Stimulated activated CD4-positive, alpha-beta T cell treated with anti-CD3 and anti-CD28 coated beads, Interleukin-12 subunit alpha, Interleukin-12 subunit beta, amount 100 ng/mL, for 4 hours (primary cell): Measurements from ENCODE around the gene DENND6A.
"Not testable (repeated sequence)": the region's sequence is repeated elsewhere in the genome, so short reads cannot be mapped to it uniquely, and the experiment has no call there.

ENCODE experiments used
- DNase-seq: peaks from one replicate; pipeline ENCODE4 v3.0.0-alpha.2; 2020

The DENND6A gene

DNA sequence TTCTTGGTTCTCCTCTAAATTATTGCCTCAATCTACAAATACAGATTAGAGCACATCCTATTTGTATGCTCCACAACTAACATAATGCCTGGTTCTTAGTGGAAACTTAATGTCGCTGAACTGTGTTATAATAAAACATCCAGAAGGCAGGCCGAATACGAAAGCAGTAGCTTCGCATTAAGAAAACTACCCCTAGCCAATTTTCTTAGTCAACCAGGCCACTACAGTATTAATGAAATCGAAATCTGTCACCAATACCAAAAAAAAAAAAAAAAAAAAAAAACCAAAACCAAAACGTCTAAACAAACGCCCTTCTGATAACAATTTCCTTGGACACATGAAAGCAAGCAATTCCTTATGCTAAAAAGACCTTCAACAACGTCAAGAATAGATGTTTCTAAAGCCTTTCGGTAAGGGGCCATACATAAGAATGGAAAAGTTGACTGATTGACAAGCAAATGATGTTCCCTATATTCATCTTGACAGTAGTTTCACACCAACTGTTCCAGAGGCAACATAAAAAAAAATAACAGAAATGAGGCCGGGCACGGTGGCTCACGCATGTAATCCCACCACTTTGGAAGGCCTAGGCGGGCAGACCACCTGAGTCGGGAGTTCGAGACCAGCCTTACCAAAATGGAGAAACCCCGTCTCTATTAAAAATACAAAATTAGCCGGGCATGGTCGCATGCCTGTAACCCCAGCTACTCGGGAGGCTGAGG lies 1.3 kb downstream of the DENND6A start:
- DNase-seq = no peak

DNA sequence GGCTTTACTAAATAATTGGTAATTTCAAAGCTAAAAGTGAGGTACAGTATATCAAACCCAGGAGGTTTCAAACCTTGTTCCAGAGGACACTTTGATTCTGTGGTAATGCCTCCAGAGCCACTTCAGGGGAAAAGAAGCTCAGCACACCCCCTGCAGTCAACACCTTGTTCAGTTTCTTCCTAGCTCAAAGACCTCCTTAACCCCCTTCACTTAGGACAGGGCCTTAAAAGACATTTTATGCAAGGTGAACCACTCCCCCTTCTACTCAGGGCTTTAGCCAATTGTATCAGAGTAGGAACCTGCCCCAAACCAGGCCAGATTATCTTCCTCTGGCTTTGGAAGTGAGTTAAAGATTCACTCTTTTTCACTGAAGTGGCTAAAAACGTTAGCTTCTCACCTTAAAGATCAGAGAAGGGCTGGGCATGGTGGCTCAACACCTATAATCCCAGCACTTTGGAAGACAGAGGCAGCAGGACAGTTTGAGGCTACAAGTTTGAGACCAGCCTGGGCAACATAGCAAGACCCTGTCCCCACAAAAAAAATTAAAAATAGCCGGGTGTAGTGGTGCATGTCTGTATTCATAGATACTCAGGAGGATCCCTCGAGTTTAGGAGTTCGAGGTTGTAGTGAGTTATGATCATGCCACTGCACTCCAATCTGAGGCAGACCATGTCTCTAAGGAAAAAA lies 3.4 kb downstream of the DENND6A start:
- no peak for DNase-seq

DNA sequence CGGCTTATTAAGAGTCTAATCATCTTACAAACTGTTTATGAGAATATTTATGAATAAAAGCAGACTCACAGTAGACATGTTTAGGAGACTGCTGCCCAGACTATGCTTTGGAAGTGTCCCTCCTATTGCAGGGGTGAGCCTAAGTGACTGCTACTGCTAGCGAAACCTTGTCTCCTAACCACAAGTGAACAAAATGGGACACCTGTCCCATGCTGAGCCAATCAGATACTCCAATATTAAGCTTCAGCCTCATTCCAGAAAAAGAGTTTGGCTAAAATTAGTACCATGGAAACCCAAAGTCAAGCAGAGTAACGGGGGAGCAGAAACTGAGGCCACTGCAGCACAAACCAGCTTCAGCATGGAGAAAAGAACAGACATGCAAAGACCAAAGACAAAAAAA lies 4.6 kb downstream of the DENND6A start:
- DNase-seq = no peak

DNA sequence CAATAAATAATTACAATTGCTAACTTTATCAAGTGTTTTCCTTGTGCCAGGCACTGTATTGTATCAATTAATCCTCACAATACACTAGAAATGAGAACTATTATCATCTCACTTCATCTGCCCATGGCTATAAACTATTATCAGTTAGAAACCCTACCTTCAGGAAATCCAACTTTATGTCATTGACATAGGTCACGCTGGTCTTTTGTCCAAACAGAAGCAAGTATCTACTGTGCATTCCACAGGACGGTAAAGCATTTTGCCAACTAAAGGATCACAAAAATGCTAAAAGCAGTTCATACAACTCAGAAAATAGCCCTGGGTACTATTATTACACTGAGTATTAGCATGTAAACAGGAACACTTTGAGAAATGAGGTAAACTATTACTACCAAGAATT lies 9.6 kb downstream of the DENND6A start:
- DNase-seq = no peak

DNA sequence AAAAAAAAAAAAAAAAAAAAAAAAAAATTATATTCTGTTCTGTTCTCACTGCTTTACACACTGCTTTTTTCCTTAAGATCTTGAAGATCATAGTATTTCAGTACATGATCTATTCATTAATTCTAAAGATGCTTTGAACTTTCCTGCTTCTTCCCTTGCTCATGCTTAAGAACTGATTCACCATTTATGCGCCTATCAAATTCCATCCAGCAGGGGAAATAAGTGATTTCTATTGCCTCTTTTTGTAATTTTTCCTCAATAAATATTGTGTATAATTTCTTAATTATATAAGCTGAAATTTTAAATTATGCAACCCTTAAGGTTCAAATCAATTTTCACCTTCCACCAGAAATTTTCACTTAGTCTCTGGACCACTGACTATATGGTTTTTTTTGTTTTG lies 10.6 kb downstream of the DENND6A start:
- DNase-seq = no peak

DNA sequence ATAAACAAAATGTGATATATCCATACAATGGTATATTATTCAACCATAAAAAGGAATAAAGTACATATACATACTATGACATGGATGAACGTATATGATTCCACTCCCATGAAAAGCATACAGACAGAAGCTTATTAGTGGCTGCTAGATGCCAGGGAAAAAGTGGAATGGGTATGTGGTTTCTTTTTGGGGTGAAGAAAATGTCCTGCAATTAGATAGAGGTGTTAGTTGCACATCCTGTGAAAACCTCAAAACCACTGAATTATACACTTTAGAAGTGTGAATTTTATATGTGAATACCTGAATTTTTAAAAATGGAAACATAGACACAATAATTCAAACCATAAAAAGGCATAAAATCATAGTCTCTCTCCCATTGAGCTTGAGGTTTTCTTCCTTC lies 11.2 kb downstream of the DENND6A start:
- no peak for DNase-seq

DNA sequence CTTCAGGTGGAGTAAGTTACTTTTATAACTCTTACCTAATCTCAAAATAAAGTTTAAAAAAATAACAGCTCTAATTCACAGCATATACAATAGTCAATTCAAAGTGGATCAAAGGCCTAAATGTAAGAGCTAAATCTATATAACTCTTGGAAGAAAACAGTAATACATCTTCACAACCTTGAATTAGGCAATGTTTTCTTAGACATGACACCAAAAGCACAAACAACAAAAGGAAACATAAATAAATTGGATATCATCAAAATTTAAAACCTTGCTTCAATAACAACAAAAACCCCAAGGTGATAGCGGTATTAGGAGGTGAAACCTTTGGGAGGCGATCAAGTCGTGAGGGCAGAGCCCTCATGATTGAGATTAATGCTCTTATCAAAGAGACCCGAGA lies 12.8 kb downstream of the DENND6A start:
- DNase-seq = no peak

DNA sequence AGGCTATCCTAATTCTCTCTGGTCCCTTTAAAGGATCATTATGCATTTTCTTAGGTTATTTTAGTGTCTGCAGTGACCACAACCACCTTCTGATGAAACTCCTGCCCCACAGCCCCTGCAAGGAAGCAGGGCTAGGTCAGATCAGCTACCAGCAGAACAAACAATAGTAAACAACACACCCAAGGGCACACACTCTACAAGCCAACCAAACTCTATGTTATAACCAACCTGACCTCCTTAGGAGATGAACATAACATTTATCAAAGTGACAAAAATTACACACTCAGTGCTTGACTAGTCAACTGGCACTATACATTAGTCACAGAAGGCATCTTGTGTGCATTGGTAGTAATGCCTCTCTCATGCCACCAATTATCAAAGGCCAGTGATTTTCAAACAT lies 17.3 kb downstream of the DENND6A start:
- DNase-seq = no peak

DNA sequence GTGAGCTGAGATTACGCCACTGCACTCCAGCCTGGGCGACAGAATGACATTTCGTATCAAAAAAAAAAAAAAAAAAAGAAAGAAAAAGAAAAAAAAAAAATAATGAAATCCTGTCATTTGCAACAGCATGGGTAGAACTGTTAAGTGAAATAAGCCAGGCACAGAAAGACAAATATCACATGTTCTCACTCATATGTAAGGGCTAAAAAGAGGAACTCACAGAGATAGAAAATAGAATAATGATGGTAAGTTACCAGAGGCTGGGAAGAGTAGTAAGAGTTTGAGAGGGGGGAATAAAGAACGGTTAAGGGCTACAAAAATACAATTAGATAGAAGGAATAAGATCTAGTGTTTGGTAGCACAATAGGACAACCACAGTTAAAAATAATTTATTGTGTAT lies 19.7 kb downstream of the DENND6A start:
- DNase-seq = no peak

DNA sequence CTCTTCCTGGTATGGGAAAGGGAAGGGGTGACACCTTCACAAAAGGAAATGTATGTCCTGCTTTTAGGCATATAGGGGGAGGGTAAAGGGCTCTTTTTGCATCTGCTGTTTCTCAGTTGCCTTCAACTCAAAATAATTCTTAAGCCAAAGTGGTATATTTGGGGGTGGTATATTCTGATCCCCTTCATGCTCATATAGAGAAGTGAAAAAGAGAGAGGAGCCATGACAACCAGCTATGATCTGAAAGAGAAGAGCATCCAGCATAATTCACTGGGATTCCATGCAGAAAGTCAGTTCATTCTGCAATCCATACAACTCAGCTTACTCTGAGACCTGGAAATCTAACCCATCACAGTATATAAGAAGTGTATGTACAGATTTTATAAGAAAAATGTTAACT lies 22.3 kb downstream of the DENND6A start:
- no peak for DNase-seq

DNA sequence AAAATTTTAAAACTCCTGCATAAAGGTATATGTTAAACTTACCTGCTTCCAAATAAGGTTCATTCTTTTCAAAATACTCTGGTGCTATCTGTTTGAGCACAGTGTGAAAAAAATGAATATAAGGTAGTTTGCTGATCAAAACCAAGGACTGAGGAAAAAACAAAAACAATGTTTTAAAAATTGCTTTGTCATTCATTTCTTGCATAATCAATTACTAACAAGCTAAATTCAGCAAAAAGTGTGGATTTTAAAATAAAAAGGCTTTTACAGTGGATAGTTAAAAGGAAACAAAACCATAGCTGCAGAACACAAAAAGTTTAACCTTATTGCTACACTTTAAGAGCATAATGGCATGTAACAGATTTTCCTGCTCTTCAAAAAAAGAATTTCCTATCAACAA lies 31.5 kb downstream of the DENND6A start:
- DNase-seq = no peak

DNA sequence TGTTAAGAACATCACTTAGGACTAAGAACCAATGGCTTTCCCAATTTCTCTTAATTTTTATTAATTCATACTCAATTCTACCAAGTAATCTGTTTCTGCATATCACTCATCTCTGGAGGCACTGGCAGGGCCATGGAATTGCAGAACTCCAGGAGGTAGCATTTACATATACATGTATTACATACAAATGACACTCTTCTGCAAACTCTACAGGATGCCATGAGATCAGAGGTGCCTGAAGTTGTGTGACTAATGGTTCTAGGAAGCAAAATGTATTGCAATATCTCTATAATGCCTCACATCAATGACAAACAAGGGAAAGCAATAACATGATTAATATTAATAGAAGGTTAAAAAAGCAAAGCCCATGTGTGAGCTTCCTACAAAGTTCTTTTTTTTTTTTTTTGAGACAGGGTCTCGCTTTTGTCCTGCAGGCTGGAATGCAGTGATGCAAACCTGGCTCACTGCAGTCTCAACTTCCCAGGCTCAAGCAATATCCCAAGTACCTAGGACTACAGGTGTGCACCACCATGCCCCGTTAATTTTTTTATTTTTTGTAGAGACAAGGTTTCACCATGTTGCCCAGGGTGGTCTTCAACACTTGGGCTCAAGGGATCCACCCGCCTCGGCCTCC lies 33.0 kb downstream of the DENND6A start:
- no peak for DNase-seq

DNA sequence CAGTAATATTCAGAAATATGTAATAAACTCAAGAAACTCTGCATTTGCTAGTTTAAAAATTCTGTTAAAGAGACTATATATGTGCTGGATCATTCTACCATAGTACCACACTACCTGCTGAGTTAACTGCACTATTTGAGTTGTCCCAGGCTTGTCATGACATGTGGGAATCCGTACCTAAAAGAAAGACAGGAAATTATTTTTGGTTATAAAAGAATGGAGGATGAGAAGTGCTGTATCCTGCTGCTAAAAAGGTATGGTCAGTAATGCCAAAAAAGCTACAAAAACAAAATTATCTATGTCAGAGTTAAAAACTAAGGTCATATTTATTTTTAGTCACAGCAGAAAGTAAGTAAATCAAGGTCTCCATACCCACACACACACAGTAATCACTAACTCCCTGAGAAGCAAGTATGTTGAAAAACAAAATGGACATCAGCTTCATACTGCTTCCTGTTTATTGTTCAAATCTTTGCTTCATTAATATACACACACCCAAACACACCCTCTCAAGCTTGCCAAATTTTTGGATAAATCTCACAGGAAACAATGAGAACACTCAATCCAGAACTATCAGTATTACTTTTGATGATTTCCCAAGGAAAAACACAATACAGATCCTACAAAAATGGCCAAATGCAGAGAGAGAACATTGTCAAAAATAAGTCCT lies 33.7 kb downstream of the DENND6A start:
- DNase-seq = no peak

DNA sequence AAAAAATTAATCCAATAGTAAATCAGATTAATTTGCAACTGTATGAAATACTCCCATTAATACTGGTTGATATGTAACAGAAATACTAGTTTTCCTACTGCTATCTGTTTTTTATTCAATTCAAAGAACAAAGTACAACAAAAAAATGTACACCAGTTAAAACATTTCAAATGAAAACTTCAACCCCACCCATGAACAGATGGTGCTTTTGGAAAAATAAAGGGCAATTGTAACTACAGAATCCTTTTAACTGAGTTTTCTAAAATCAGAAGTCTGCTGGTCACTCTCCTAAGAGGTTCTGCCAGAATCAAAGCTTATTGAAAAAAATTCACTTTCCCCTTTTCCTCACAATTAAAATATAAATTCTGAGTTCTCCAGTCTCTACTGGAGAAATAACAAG lies 34.3 kb downstream of the DENND6A start:
- DNase-seq = no peak

DNA sequence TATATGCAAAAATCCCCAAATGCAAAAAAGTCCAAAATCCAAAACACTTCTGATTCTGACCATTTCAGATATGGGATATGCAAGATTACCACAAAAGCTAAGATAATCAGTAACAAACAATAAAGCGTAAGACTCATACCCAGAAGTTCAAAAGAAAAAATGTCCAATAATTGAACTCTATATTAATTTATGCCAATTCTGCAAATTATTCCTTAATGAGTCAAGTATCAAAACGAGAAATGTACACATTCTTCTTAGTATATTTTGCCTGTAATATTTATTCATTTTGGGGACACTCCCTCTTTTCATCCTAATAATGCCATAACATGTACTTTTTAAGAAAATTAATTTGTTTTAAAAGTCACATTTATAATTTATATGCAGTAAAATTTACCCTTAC lies 37.1 kb downstream of the DENND6A start:
- no peak for DNase-seq

DNA sequence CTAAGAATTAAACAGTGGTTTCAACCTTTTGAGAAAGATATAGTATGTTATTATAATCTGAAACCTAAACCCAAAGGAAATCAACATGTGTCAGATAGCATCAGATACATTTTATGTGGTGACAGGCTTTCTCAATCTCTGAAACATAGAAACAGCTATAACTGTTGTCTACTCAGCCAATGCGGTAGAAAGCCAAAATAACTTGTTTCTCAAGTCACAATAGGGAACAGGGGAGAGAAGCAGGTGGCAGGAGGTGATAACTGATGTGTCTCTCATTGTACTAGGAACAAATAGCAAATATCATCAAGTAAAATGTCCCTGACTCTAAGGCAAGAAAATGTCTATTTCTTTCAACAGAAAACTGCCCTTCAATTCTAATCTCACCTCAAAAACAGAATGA lies 38.6 kb downstream of the DENND6A start:
- DNase-seq = no peak

DNA sequence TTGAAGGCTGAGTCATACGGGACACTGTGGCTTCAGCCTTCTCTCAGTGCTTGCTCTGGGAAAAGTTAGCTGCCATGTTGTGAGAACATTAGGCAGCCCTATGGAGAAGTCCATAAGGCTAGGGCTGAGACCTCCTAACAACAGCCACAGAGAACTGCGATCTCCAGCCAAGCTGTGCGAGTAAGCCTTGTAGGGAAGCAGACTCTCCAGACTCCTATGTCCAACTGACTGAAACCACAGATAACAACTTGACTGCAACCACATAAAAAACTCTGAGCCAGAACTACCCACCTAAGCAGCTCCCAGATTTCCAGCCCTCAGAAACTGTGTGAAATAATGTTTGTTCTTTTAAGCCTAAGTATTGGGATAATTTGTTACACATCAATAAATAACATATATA lies 40.7 kb downstream of the DENND6A start:
- no peak for DNase-seq

DNA sequence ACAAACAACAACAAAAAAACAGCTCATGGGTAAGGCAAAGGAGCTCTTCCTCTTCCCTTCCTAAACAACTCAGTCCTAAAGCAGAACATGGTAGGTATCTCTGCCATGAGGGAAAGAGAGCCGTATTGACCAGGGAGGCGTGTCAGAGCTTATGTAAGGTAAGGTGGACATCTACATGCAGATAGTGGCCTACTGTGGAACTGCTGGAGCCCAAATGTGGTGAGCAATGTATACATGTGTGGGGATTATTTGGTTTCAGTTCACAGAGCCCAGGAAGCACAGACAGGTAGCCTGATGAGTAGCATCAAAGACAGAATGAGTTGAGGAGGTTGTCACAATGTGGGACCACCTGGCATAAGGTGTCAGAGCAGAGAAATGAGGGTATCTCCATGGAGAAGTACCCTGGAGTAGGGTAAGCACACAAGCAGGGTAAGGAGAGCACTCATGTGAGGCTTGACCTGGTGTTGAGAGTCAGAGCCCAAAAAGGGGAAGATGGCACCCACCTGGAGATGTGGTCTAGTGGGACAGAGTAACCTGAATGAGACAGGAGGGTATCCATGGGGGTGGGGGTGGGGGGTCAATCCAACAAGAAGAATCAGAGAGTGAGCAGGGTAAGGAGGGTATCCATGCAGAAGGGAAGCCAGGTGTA lies 45.5 kb downstream of the DENND6A start:
- DNase-seq = no peak

DNA sequence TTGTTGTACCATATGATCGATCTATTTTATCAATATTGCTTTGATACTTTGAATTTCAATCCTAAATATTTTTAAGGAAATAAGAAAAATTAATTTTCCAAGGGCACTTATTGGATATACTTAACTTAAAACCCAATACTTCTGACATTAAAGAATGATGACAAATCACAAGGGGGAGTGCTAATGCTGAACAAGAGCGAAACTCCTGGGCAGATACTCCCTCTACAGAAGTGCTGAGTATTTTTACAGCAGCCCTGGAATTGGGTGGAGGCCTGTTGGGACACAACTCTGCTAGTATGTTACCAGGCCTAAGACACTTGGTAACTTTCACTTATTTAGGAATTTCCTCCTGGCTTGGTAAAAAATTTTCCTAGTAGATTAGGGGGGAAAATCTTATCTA lies 46.2 kb downstream of the DENND6A start:
- DNase-seq = no peak

DNA sequence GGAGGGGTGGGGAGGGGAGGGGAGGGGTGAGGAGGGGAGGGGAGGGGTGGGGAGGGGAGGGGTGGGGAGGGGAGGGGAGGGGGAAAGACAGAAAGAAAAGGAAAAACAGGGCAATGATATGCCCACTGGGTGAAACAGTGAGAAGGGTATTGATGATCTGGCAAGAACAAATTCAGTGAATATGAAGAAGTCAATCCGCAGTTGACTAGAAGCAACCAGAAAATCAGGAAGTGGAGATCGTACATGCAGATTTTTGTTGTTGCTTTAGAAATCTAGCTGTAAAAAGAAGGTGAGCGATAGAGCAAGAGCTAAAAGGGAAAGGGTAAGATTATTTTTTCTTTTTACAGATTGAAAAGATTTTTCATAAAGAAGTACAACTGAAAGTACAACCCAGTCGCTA lies 48.1 kb downstream of the DENND6A start:
- no peak for DNase-seq

DNA sequence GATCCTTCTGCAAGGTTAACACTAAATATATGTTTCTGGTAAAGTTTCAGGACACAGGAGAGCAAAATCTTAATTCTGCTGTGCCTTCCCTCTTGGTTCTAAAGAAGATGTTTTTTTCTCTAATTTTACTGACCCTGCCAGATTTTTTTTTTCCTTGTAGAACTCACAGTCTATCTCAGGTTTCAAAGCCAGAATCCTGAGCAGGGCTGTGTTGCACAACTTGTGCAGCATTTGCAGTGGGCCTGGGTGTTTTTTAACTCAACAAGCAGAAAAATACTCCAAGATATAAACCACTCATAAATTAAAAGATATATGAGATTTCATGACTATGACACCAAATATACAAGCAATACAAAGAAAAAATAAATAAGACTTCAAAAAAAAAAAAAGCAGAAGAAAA lies 55.5 kb downstream of the DENND6A start:
- DNase-seq = no peak

DNA sequence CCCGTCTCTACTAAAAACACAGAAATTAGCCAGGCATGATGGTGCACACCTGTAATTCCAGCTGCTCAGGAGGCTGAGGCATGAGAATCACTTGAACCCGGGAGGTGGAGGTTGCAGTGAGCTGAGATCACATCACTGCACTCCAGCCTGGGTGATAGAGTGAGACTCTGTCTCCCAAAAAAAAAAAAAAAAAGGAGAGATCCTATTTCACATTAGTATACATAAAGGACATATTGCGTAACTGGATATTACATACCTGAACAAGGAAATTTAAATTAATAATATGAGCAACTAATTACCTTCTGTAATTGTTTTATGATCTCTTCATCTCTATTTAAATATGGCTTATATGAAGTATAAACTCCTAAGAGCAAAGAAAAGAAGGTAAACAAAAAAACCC lies 58.6 kb downstream of the DENND6A start:
- DNase-seq = not testable (repeated sequence)

DNA sequence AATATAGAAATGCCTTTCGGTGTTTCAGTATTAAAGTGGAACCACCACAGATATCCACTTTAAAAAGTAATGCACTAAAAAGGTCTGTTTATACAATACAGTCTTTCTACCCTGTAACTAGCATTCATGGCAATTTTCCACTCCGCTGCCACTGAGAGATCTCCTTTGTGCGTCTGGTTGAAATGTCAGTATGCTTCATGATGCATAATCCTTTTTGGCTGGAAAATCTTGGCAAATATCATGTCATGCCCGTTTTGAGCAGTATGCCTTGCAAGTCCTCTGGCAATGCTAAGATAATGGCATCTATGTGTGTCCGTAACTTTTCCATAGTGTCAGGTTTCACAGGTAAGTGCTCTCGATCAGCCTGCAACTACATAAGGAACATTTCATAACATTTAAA lies 64.9 kb downstream of the DENND6A start:
- no peak for DNase-seq
